Umbilical cord (tissue), 2 donors: Measurements from ENCODE around the gene BHLHA15. TPM values are rescaled to one million over a fixed set of nuclear protein-coding genes. Genes with fewer than 3 reads are reported as not detected.
"Not testable (repeated sequence)": the region's sequence is repeated elsewhere in the genome, so short reads cannot be mapped to it uniquely, and the experiment has no call there.

Experiments used
- DNase-seq: peaks from one replicate; pipeline ENCODE4 v3.0.0-alpha.2; 2015; ENCODE audit warnings: low spot score
- total RNA-seq: library from RNA; depleted of rRNA; stranded (reverse); fragments of >200 nt; gene quantifications from one replicate; pipeline ENCODE4 v1.2.3, GENCODE V29; 2014; ENCODE audit warnings: low replicate concordance; ENCODE audit not compliant: insufficient read depth

The BHLHA15 gene
- total RNA-seq, 1 donor from 2014 or later = not detected

DNA sequence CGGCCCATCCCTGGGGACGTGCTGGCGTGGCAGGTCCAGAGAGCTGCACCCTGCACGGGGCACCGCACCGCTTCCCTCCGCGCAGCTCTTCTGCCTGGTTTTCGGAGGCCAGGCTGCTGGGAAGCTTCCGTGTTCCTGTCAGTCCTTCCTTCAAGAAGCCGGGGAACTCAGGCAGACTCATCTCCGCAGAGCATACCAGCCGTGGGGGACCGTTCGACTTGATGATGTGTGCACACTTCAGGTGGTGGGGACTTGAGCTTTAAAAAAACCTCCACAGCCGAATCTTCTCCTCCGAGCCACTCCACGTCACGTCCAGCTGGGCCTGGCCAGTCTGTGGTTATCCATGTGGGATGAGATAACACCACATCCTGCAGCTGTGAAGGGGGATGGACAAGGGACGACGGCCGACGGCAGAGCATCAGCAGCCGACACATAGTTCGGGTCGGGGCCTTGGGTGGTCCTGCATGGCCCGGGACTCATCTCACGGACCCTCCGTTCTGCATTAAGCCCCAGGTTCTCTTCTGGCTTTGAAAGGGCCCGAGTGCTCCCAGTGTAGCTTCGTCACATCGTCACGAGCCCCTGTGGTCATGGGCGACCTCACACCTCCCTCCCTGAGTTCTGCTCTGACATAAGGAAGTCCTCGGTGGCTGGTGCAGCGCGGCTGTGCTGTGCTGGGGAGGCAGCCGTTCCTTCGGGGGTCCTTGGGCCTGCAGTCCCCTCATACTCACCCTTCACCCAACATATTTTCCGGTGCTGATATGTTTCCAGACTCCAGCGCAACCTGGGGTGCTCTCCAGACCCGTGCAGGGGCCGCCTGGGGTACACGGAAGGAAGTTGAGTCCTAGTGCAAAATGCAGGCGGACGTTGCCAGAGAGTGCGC is 4.5 kb upstream of the BHLHA15 start:
- DNase-seq = no peak

DNA sequence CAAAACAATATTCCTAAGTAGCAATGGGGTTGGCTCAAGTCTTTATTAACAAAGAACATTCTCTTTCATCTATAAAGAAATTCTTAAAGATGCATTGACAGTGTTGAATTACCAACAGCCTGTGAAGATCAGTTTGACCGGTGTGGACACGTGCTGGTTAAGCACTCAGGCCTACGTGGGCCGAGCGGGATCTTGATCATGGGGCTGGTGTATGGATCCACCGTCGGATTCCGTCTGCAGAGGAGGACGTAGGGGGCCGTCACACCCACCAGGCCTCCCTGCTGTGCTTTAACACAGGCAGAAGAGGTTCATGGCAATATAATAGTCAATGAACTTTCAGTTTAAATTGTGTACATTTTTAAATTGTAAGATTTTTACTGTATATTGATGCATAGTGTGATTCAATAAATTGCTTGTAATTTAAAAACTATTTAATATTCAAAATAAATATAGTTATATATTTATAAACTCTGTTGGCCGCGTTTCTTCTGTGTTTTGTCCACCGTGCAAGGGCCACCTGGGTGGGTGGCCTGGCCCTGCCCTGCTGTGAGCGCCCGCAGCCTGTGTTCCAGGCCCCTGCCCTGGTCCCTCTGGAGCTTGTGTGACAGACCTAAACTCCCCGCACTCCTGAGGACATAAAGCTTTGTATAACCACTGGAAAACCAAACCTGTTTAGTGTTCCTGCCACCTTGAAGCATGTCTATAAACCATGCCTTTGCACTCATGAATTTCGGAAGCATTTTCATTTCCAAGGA is 1.9 kb upstream of the BHLHA15 start:
- DNase-seq = no peak

DNA sequence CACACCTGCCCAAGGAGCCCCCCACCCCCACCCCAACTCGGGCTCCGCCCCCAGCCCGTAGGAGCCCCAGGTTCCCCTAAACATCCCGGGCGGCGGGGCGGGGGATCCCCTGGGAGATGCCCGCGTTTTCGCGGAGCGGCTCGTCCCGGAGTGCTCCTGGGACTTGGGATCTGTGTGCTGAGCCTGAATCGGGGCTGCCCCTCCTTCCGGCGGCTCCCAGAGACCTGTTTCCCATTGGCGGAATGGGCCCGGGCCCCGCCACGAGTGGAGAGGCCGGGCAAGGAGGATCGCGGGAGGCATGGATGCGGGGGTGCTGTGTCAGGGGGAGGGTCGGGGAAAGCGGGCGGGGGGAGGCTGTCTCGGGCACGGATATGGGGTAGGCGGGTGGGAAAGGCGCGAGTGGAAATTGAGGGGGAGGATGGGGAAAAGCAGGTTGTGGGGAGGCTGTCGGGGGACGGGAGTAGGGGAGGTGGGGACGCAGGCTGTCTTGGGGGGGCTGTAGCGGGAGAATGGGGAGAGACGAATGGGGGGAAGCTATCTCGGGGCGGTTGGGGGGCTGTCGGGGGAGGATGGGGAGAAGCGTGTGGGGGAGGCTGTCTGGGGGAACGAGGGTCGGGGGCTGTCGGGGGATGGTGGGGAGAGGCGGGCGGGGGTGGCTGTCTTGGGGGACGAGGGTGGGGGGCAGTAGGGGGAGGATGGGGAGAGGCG is 572 bp upstream of the BHLHA15 start:
- no peak for DNase-seq

DNA sequence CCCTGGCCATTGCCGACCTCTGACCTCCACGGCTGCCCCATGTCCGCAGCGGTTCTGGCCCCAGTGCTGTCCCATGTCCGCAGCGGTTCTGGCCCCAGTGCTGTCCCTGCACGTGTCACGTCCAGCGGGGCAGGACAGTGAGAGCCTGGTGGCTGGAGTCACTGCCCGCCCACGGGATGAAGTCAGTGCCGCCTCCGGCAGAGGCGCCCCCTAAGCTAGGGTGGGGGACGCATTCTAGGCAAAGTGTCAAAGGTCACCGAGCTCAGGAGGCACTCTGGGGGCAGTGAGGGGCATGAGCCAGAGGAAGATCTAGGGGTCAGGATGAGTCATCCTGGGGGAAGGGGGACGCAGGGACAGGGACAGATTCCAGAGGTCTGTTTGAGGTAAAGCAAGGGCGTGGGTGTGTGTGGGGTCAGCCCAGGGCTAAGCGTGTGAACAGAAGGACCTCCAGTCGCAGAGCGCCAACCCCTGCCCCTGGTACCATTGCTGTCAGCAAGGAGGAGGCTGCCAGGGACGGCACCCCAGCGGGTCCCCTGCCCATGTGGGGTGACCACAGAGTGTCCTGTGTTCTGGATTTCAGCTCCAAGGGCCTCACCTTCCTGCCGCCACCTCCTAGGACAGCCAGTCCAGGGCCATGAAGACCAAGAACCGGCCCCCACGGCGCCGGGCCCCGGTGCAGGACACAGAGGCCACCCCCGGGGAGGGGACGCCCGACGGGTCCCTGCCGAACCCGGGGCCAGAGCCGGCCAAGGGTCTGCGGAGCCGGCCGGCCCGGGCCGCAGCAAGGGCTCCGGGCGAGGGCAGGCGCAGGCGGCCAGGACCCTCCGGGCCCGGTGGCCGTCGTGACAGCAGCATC is 665 bp downstream of the BHLHA15 start:
- no peak for DNase-seq

DNA sequence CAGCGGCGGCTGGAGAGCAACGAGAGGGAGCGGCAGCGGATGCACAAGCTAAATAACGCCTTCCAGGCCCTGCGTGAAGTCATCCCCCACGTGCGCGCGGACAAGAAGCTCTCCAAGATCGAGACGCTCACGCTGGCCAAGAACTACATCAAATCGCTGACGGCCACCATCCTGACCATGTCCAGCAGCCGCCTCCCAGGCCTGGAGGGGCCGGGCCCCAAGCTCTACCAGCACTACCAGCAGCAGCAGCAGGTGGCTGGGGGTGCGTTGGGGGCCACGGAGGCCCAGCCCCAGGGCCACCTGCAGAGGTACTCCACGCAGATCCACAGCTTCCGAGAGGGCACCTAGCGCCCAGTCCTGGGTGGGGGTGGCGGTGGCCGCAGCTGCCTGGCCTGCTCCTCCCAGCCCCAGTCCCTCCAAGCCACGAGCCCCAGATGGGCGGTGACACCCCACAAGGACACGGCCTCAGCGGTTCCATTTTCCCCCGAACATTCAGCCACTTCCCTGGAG is 1.3 kb downstream of the BHLHA15 start:
- DNase-seq = no peak

DNA sequence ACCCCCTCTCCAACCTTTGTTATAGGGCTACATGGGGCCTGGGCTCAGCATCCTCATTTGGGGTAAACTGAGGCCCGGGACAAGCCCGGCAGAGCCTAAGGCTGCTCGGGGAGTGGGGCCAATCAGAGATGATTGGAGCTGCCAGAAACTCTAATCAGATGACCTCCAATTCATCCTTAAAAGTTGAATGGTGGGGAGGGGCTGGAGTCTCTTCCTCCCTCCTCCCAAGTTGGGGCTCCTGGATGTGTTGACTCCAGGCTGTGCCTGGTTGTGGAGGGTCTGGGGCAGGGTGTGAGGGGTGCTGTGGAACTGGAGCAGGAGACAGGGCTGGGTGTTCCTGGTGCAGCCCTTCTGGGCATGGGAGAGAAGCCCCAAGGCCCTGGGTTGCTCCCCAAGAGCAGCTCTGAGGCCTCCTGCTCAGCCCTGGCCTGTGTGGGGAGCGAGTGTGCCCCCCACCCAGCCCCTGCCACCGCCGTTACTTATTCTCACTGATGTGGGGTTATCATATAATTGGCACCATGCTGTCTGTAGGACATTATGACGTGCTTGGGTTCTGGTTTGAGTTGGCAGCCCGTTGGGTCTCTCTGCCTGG is 2.2 kb downstream of the BHLHA15 start:
- no peak for DNase-seq

DNA sequence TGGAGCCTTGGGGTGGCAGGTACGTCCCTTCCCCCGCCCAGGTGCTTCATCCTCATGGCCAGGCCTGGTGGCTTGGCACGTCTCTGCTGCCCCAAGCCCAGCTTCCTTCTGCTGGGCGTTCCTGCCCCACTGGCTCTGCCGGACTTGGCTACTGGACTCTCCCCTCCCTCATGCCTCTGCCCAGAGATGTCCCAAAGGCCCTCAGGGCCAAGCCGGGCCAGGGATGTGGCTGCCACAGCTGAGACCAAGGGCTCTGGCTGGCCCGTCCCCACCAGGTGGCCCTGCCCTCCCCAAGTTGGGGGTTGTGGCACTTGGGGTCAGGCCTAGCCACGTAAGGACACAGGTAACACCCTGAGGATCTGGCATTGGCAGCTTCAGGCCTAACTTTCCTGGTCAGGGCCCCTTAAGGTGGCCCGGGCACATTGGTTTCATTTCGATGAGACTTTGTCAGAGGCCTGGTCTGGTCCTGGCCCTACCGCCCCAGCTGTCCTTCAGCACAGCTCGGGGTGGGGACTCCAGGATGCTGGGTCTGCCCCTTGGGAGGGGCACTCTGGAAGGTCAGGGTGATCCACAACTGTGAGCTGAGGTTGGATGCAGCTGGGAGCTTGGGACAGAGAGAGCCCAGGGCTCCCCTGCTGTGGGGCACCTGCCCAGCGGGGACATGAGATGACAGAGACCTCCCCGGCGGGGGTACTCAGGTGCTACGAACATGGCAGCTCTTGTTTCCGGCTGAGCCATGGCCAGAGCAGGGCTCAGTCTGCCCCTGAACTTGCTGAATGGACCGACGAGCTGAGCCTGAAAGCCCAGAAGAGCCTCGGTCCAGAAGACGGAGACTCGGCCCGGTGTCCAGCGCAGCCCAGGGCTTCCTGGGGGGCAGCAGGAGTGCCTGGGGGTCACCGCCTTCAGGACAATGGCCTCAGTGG is 2.9 kb downstream of the BHLHA15 start:
- no peak for DNase-seq

DNA sequence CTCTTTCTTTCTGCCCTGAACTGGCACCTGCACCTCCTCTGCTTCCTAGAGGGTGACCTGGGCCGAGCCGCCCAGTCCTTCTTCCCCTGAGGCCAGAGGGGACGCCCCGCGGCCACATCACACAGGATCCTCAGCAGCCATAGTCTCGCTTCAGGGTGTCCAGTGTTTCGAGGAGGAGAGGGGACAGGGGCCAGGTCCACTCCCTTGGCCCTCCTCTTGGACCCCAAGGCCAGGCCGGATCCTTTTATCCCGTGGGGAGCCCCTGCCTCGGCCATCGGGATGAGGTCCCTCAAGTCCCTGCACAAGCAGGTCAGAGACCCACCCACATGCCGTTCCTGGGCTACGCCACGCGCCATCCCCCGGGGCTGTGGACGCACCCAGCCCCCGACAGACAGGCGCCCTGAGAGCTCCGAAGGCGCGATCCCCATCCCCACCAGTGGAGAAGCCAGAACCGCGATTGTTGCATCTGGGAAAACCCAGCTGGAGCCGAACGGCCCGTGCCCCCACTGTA is 3.6 kb downstream of the BHLHA15 start:
- DNase-seq = no peak

DNA sequence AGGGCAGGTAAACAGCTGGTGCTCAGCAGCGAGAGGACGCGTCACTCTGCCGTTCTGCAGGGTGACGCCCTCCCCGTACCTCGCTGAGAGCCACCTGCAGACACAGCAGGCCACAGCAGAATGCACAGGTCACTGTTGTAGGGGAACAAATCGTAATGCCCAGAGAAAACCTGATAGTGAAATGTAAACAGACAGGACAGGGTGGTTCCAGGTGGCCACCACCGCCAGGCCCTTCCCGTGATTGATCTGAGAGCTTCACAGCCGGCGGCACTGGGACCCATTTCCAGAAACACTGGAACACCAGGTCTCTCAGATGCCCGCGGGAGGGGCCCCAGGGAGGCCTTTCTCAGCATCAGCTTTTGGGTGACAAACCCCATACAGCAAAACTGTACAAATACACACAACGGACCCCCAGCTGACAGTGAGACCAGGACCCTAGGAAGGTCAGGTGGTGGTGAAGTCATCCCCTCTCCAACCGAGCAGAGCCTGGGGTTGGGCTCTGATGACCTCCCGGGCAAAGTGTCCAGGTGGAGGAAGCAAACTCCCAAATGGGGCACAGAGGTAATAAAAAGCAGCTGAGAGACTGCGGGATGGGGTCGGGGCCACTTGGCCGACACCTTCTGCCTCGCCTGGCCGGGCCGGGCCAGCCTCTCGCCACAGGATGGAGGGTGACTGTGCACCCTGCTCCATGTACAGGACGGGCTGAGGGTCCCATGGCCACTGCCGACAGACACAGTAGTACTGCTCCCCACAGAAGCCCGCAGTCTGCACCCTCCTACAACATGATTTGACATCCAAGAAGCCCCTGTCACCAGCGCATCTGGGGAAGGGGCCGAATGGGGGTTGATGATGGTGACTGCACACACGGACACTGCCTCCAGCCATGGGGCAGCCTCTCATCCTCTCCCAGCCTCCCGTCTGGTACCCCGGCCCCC is 4.6 kb downstream of the BHLHA15 start:
- DNase-seq = no peak

DNA sequence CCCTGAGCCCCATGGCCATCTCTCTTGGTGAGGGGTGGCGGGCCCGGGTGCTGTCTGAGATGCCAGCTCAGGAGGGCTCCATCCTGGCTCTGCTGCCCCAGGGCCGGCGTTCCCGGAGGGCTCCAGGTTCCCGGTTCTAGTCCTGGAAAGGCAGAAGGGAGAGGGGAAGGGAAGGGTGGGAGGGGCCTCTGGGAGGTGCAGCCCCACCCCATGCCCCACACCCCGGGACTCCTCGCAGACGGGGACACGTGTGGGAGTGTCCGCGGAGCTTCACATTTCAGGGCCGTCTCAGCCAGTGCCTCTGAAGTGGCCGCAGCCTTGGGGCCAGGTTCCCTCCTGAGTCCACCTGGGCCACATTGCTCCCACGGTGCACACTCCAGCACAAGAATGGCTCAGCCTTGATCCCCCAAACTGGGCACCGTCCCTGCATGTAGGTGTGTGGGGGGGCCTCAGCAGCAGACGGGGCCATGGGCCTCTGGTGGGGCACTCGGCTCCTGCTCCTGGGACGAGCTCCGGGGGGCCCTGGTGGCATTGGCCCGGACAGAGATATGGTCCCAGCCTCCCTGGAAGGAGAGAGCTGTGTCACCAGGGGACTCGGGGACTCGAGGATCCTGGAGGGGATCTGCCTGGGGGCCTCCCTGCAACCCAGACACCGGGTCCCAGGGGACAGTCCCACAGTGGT is 5.8 kb downstream of the BHLHA15 start:
- no peak for DNase-seq

DNA sequence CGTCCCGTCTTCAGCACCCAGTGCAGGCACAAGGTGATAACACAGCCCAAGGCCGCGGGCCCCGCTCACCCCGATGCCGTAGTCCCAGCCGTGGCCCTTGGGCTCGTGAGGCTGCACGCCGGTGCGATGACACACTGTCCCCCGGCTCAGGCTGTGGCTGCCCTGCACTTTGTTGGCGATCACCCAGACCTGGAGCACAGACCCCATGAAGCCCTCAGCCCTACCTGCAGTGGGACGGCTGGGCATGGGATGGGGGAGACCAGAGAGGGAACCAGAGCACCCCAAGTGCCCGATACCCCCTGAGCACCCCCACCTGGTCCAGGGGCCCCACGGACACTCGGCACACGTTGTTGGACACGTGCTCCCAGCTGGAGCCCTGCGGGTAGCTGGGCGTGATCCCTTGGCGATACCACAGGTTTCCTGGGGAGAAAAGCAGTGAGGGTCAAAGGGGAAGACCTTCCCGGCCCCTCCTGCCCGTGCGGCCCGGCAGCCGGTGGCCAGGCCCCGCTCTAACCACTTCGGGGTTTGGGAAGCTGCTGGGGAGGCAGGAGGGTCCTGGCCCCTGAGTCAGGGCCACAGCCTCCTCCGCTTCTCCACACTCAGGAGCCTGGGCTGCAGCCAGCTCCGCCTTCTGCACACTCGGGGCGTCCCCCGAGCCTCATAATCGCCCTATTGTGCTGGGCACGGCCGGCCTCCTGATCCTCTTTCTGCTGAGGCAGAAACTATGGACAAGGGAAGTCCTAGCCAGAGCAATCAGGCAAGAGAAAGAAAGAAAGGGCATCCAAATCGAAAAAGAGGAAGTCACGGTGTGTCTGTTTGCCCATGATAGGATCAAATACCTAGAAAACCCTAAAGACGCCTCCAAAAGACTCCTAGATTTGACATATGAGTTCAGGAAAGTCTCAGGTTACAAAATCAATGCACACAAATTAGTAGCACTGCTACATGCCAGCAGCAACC is 6.7 kb downstream of the BHLHA15 start:
- no peak for DNase-seq

DNA sequence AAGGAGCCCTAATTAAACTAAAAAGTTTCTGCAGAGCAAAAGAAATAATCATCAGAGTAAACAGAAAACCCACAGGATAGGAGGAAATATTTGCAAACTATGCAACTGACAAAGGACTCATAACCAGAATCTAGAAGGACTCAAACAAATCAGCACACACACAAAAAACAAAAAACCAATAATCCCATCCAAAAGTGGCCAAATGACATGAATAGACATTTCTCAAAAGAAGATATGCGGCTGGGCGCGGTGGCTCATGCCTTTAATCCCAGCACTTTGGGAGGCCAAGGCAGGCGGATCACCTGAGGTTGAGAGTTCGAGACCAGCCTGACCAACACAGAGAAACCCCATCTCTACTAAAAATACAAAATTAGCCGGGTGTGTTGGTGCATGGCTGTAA is 8.1 kb downstream of the BHLHA15 start:
- not testable (repeated sequence) for DNase-seq

DNA sequence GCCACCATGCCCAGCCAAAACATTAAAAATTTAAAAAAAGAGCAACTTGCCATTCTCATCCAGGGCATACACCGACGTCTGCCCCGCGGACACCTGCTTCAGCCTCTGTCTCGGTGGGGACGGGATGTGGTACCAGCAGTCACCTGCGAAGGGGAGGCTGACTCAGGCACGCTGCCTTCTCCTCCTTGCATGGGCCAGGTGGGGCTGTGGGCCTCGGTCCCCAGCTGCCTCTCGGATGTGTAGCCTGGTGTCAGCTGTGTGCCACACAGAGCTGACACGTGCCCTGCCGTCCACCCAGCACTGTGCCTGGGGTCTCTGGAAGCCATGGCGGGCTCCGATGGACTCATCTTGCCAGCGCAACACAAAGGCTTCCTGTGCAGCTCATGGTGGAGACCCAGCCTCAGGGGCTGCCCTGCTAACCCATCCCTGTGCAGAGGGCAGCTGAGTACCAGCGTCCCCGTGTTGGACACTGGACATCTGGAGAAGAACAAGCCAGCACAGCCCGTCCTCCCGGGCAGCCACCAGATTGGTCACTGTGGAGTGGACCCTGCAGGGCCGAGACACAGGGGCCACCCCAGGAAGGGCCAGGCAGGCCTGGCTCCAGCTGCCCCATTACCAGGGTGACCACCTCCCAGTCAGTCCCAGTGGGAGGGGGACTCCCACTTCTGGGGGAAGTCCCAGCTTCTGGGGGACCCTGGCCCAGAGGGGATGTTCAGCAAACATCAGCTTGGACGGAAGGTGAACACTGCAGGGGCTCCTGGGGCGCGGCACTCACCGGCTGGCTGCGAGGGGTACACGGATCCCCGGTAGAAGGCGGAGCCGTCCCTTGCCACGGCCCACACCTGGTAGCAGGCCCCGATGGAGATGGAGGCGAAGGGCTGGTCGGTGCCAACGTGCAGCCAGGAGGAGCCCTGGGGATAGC is 10.6 kb downstream of the BHLHA15 start:
- DNase-seq = no peak

DNA sequence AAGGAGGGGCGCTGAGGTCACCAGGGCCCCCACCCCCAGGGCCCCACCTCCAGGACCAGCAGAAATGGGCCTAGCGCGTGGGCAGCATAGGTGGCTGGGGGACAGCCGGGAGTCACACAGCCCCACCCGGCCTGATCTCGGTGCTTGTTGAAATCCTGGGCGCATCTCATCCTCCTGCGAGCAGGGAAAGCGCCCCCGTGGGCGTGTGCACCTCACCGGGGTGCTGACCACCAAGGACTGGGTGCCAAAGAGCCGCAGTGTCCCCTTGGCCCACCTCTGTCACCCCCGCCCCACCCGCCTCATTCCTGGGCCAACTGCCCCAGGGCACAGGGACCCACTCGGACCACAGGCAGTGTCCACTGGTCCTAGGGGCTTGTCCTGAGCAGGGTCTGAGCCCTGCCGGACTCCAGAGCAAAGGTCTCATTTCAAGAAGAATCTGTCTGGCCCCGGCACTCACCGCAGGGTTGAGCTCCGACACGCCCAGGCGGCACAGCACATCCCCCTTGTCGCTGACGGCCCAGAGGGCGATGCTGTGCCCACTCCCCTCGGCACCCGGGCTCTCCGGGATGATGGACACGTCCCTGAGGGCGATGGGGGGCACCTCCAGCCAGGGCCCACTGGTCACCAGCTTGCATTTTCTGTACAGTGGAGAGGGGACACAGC is 11.4 kb downstream of the BHLHA15 start:
- no peak for DNase-seq
